Breast epithelium (tissue), 3 donors: ENCODE results near the gene SRSF9.

ENCODE experiments used
- CTCF ChIP-seq, 3 donors: fragments of 450-650 bp; IDR thresholded peaks; one replicate each; pipeline ENCODE4 v1.5.1; 2016 to 2017; ENCODE audit warnings: antibody characterized with exemption in 3 of 3, mild to moderate bottlenecking in 3 of 3, moderate library complexity in 3 of 3
- POLR2A ChIP-seq: fragments of 450-650 bp; IDR thresholded peaks from one replicate; pipeline ENCODE4 v1.6.1; 2016; ENCODE audit warnings: antibody characterized with exemption, mild to moderate bottlenecking, moderate library complexity
- POLR2AphosphoS5 ChIP-seq, 3 donors: sonication (generic); formaldehyde crosslinking; IDR thresholded peaks; one replicate each; pipeline ENCODE4 v1.6.1; 2017; ENCODE audit warnings: antibody characterized with exemption in 3 of 3

- no peak for TF ChIP-seq CTCF (IDR thresholded peaks at IDR 0.05)
- no peak for TF ChIP-seq POLR2AphosphoS5 (IDR thresholded peaks at IDR 0.05)
- TF ChIP-seq POLR2A = no peak
Observed at GRCh38 chr12:120457133-120457532, 12.4 kb downstream of the SRSF9 start.
